Stomach (tissue), 9 donors: Measurements from ENCODE around the gene GRB2. TPM values are rescaled to one million over a fixed set of nuclear protein-coding genes. Genes with fewer than 3 reads are reported as not detected.
A peak's percentile ranks its signal among the peaks of the same experiment; 100 is the strongest.
"Not testable (repeated sequence)": the region's sequence is repeated elsewhere in the genome, so short reads cannot be mapped to it uniquely, and the experiment has no call there.

ENCODE experiments used
- DNase-seq, 2 donors: peaks; one replicate each; pipeline versions ENCODE4 v3.0.0 to v3.0.0-alpha.2; 2013 to 2019
- H3K27ac ChIP-seq, 5 donors: fragments of 200-600 bp in 4 of 5; sonication (generic) in 4 of 5; one replicate each; pipeline ENCODE4 v1.5.1; 2013 to 2019; ENCODE audit warnings: mild to moderate bottlenecking in 1 of 5, moderate library complexity in 1 of 5
- H3K27me3 ChIP-seq, 3 donors: fragments of 200-600 bp; sonication (generic); one replicate each; pipeline ENCODE4 v1.5.1; 2017 to 2019; ENCODE audit warnings: mixed run types in 1 of 3
- H3K36me3 ChIP-seq, 4 donors: fragments of 200-600 bp; sonication (generic); 1 replicate in 3 of 4; 2 replicates in 1 of 4; pipeline ENCODE4 v1.5.1; 2016 to 2019
- H3K4me1 ChIP-seq, 4 donors: fragments of 200-600 bp; sonication (generic); one replicate each; pipeline ENCODE4 v1.5.1; 2016 to 2019
- H3K4me3 ChIP-seq, 4 donors: fragments of 200-600 bp; sonication (generic) in 3 of 4; one replicate each; pipeline ENCODE4 v1.5.1; 2016 to 2019; ENCODE audit warnings: mild to moderate bottlenecking in 1 of 4
- H3K9me3 ChIP-seq, 4 donors: fragments of 200-600 bp; sonication (generic); one replicate each; pipeline ENCODE4 v1.5.1; 2016 to 2019
- EP300 ChIP-seq: sonication (generic); formaldehyde crosslinking; IDR thresholded peaks from one replicate; pipeline ENCODE4 v1.6.1; 2017; ENCODE audit warnings: antibody characterized with exemption
- POLR2A ChIP-seq, 4 donors: fragments of 450-650 bp; IDR thresholded peaks; one replicate each; pipeline ENCODE4 v1.6.1; 2016; ENCODE audit warnings: antibody characterized with exemption in 4 of 4, control low read depth in 2 of 4, mild to moderate bottlenecking in 1 of 4, moderate library complexity in 1 of 4
- POLR2AphosphoS5 ChIP-seq, 3 donors: sonication (generic); formaldehyde crosslinking; IDR thresholded peaks; one replicate each; pipeline ENCODE4 v1.6.1; 2016; ENCODE audit warnings: antibody characterized with exemption in 3 of 3
- WGBS, 5 donors: extraction: QIAGEN DNeasy Blood & Tissue Kit in 3 of 5; methylation state at CpG; one replicate each; pipeline versions ENCODE4 v1.1.5 to v1.1.7; 2013 to 2018; 5-methylcytosine and 5-hydroxymethylcytosine counted together
- intact Hi-C: fragments of 100-400 bp; cut with DNase I; formaldehyde crosslinking; loops from one replicate; pipeline ENCODE4 v1.15.1; 2023; ENCODE audit warnings: low total_unique reads
- polyA plus RNA-seq, 3 donors: library from polyadenylated mRNA; stranded (reverse); fragments of 200-250 nt; gene quantifications; one replicate each; pipeline ENCODE4 v1.2.3, GENCODE V29; 2013
- total RNA-seq, 5 donors: library from RNA; depleted of rRNA; stranded (reverse); fragments of >200 nt; gene quantifications; one replicate each; pipeline versions ENCODE4 v1.1.0 to v1.2.3, GENCODE V29; 2014 to 2016
- TF ChIP-seq, protein P1 (sequence below), 7 experiments: fragments of 450-650 bp in 4 of 7; fragments of 200-600 bp in 3 of 7; sonication (generic) in 3 of 7; IDR thresholded peaks; one replicate each; pipeline ENCODE4 v1.5.1; 2016 to 2019; ENCODE audit warnings: antibody characterized with exemption in 7 of 7, control low read depth in 2 of 7, mild to moderate bottlenecking in 1 of 7
- donor health status: healthy with polysubstance abuse.
- donor health status: Bipolar disorder and iron deficiency.
- donor health status: healthy.

Gene GRB2
- total and polyA plus RNA-seq, 8 donors, result 32.5 to 488 (median 96.6) TPM

GRCh38 chr17:75288770-75289114, 116.7 kb downstream of the GRB2 start:
- TF ChIP-seq, protein P1, sequence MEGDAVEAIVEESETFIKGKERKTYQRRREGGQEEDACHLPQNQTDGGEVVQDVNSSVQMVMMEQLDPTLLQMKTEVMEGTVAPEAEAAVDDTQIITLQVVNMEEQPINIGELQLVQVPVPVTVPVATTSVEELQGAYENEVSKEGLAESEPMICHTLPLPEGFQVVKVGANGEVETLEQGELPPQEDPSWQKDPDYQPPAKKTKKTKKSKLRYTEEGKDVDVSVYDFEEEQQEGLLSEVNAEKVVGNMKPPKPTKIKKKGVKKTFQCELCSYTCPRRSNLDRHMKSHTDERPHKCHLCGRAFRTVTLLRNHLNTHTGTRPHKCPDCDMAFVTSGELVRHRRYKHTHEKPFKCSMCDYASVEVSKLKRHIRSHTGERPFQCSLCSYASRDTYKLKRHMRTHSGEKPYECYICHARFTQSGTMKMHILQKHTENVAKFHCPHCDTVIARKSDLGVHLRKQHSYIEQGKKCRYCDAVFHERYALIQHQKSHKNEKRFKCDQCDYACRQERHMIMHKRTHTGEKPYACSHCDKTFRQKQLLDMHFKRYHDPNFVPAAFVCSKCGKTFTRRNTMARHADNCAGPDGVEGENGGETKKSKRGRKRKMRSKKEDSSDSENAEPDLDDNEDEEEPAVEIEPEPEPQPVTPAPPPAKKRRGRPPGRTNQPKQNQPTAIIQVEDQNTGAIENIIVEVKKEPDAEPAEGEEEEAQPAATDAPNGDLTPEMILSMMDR (IDR thresholded peaks at IDR 0.05), result no peak
- TF ChIP-seq EP300 (no peak), POLR2A (IDR thresholded peaks at IDR 0.05) (no peak), POLR2AphosphoS5 (IDR thresholded peaks at IDR 0.05) (no peak)
- Histone ChIP-seq H3K4me3 (peak overlapping the region; percentile 61 to 82 (median 73)), H3K27me3 (no peaks in the 10 kb centered on the region), H3K9me3 (no peaks in the 10 kb centered on the region), H3K4me1 (peaks cover 4 to 27% (median 17%) of the 10 kb centered on the region in 4 donors), H3K36me3 (peaks cover 0 to 27% (median 17%) of the 10 kb centered on the region in 4 donors), H3K27ac (peak overlapping the region; percentile 83 to 97 (median 95))
- intact Hi-C loops, result no loop called here
- WGBS, 5 donors, result 0 to 1% (median 1%) methylated on average over 12 to 14 of the region's 14 CpGs
- peak in 1 of 2 donors; percentile 46 for DNase-seq

- H3K4me3 ChIP-seq, result peak overlapping the region; percentile 61 to 82 (median 73)
- H3K36me3 ChIP-seq, result peaks cover 0 to 31% (median 19%) of the 10 kb centered on the region in 4 donors
- DNase-seq, result no peak
- H3K27ac ChIP-seq, result peak overlapping the region in 4 of 5 donors; percentile 87 to 97 (median 96)
- no peaks in the 10 kb centered on the region for H3K9me3 ChIP-seq
- H3K27me3 ChIP-seq, result no peaks in the 10 kb centered on the region
- TF ChIP-seq POLR2A (IDR thresholded peaks at IDR 0.05) (no peak), POLR2AphosphoS5 (IDR thresholded peaks at IDR 0.05) (no peak), EP300 (no peak)
- TF ChIP-seq, protein P1 (IDR thresholded peaks at IDR 0.05), result no peak
- intact Hi-C loops, result no loop called here
- peaks cover 4 to 27% (median 17%) of the 10 kb centered on the region in 4 donors for H3K4me1 ChIP-seq
- WGBS, 5 donors, result 9 to 26% (median 15%) methylated on average over 2 of the region's 2 CpGs
These were observed 117.1 kb downstream of the GRB2 start for GRCh38 chr17:75288359-75288758.

DNA sequence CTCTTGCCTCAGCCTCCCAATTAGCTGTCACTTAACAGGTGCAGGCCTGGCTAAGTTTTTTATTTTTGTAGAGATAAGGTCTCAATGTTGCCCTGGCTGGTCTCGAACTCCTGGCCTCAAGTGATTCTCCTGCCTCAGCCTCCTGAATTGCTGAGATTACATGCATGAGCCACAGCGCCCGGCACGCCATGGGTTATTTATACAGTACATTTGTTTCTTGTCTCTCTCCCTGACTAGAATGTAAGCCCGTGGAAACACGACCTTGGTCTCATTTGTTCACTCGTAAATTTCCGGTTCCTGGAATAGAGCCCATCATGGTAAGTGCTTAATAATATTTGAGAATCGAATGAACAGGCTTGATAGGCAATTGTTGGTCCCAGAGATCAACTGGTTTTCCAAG, 118.3 kb downstream of the GRB2 start:
- no peak overlapping the region for H3K4me3 ChIP-seq
- H3K27me3 ChIP-seq, result no peaks in the 10 kb centered on the region
- H3K4me1 ChIP-seq, result peaks cover 4 to 27% (median 17%) of the 10 kb centered on the region in 4 donors
- 49 to 77% (median 51%) methylated on average over 9 of the region's 9 CpGs for WGBS, 5 donors
- no peak for TF ChIP-seq POLR2A (IDR thresholded peaks at IDR 0.05)
- intact Hi-C loops, result no loop called here
- no peak overlapping the region for H3K27ac ChIP-seq
- DNase-seq, result no peak
- H3K9me3 ChIP-seq, result no peaks in the 10 kb centered on the region
- peaks cover 2 to 42% (median 30%) of the 10 kb centered on the region in 4 donors for H3K36me3 ChIP-seq

DNA sequence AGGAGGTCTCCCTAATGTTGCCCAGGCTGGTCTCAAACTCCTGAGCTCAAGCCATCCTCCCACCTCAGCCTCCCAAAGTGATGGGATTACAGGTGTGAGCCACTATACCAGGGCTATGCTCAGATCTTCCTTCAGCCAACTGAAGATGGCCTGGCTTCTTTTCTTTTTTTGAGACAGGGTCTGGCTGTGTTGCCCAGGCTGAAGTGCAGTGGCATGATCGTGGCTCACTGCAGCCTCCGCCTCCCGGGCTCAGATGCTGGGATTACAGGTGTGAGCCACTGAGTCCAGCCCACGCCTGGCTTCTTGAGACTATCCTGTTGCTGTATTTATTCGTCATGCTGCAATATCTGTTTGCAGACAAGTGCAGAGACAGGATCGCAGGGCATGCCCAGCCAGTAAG, 120.4 kb downstream of the GRB2 start:
- WGBS, 5 donors, result 80 to 92% (median 85%) methylated on average over 6 of the region's 6 CpGs

DNA sequence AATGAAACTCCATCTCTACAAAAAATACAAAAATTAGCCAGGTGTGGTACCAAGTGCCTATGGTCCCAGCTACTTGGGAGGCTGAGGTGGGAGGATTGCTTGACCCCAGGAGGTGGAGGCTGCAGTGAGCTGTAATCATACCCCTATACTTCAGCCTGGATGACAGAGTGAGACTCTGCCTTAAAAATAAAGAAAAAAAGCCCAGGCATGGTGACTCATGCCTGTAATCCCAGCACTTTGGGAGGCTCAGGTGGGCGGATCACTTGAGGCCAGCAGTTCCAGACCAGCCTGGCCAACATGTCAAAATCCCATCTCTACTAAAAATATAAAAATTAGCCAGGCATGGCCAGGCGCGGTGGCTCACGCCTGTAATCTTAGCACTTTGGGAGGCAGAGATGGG, 125.3 kb downstream of the GRB2 start:
- H3K9me3 ChIP-seq, H3K4me3 ChIP-seq, intact Hi-C loops, DNase-seq, H3K4me1 ChIP-seq, H3K27ac ChIP-seq, H3K27me3 ChIP-seq: not testable (repeated sequence)
- WGBS, 5 donors, result 96 to 100% (median 99%) methylated on average over 4 of the region's 4 CpGs
- H3K36me3 ChIP-seq, result peaks cover 8 to 76% (median 50%) of the 10 kb centered on the region in 4 donors

More for the DNA sequence above, 120.4 kb downstream of the GRB2 start:
- Histone ChIP-seq H3K27ac (no peak overlapping the region), H3K4me3 (no peak overlapping the region), H3K4me1 (peaks cover 4 to 20% (median 15%) of the 10 kb centered on the region in 4 donors), H3K9me3 (no peaks in the 10 kb centered on the region), H3K27me3 (no peaks in the 10 kb centered on the region), H3K36me3 (peaks cover 8 to 62% (median 43%) of the 10 kb centered on the region in 4 donors)
- TF ChIP-seq, protein P1 (IDR thresholded peaks at IDR 0.05), result no peak
- TF ChIP-seq EP300, result no peak
- no peak for TF ChIP-seq POLR2AphosphoS5 (IDR thresholded peaks at IDR 0.05)
- TF ChIP-seq POLR2A (IDR thresholded peaks at IDR 0.05), result no peak
- intact Hi-C loops, result no loop called here
- no peak for DNase-seq
